WI38 (cell line): ENCODE measurements around the gene MTIF3.

Source experiments
- H3K4me3 ChIP-seq: 2 replicates; pipeline ENCODE4 v1.5.1; 2011; ENCODE audit warnings: low read depth, mild to moderate bottlenecking, control low read depth, low read length
- CTCF ChIP-seq: IDR thresholded peaks from 2 replicates; pipeline ENCODE4 v1.5.1; 2012; ENCODE audit warnings: low read depth, mild to moderate bottlenecking, control low read depth, low read length

MTIF3 gene

GRCh38 chr13:27411341-27411740 lies 39.0 kb downstream of the MTIF3 start:
- H3K4me3 ChIP-seq, result no peak overlapping the region
- TF ChIP-seq CTCF, result no peak

- no peak for TF ChIP-seq CTCF
- no peak overlapping the region for H3K4me3 ChIP-seq
Measured at GRCh38 chr13:27409013-27409412, 41.4 kb downstream of the MTIF3 start.

- TF ChIP-seq CTCF, result no peak
Measured at GRCh38 chr13:27408074-27408473, 42.3 kb downstream of the MTIF3 start.

GRCh38 chr13:27406178-27406939 lies 44.0 kb downstream of the MTIF3 start:
- no peak overlapping the region for H3K4me3 ChIP-seq
- no peak; the same call in 1 of the 2 replicates for TF ChIP-seq CTCF

More at GRCh38 chr13:27408074-27408473, 42.3 kb downstream of the MTIF3 start:
- H3K4me3 ChIP-seq, result no peak overlapping the region

- no peak for TF ChIP-seq CTCF
- no peak overlapping the region for H3K4me3 ChIP-seq
Measured at GRCh38 chr13:27405546-27406134, 44.7 kb downstream of the MTIF3 start.

GRCh38 chr13:27404680-27405079 lies 45.7 kb downstream of the MTIF3 start:
- TF ChIP-seq CTCF, result no peak
- H3K4me3 ChIP-seq, result no peak overlapping the region

- TF ChIP-seq CTCF, result no peak
- H3K4me3 ChIP-seq, result no peak overlapping the region
Measured at GRCh38 chr13:27403727-27404385, 46.5 kb downstream of the MTIF3 start.
